Measurements from ENCODE around the gene RBM15. TPM values are rescaled to one million over a fixed set of nuclear protein-coding genes. Genes with fewer than 3 reads are reported as not detected.

The RBM15 gene
- total RNA-seq, 4 donors from 2014 or later: 28.7 to 55.0 (median 35.1) TPM

DNA sequence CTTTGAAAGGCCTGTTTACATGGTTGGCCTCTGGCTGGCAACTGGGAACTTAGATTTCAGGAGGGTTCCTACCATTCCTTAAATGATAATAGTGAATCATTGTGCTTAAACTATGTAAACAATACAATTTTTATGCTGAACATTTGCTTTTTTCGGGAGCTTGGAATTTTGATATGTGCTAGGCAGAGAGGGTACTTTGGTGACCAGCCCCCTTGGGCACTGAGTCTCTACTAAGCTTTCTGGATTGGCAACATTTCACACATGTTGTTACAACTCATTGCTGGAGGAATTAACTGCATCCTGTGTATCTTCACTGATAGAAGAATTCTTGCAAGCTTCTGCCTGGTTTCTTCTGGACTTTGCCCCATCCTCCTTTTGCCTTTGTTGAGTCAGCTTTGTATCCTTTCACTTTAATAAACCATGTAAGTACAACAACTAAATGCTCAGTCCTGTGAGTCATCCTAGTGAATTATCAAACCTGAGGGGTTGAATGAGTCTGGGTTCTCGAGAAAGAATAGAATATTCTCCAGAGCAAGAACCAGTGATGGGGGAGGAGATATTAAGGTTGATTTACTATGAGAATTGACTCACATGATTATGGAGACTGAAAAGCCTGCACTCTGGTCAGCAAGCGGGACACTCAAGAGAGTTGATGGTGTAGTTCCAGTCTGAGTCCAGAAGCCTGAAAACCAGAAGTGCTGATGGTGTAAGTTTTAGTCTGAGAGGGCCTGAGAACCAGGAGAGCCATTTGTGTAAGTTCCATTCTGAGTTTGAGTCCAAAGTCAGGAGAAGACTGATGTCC is 54.7 kb downstream of the RBM15 start:
- no peak for ATAC-seq (ENCODE audit: low FRiP score)
- TF ChIP-seq, protein P1, sequence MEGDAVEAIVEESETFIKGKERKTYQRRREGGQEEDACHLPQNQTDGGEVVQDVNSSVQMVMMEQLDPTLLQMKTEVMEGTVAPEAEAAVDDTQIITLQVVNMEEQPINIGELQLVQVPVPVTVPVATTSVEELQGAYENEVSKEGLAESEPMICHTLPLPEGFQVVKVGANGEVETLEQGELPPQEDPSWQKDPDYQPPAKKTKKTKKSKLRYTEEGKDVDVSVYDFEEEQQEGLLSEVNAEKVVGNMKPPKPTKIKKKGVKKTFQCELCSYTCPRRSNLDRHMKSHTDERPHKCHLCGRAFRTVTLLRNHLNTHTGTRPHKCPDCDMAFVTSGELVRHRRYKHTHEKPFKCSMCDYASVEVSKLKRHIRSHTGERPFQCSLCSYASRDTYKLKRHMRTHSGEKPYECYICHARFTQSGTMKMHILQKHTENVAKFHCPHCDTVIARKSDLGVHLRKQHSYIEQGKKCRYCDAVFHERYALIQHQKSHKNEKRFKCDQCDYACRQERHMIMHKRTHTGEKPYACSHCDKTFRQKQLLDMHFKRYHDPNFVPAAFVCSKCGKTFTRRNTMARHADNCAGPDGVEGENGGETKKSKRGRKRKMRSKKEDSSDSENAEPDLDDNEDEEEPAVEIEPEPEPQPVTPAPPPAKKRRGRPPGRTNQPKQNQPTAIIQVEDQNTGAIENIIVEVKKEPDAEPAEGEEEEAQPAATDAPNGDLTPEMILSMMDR (IDR thresholded peaks at IDR 0.05): no peak
- no peak for DNase-seq (ENCODE audit: low spot score)

GRCh38 chr1:110394493-110394820 is 55.3 kb downstream of the RBM15 start:
- ATAC-seq (ENCODE audit: low FRiP score): no peak
- no peak for DNase-seq (ENCODE audit: low spot score)
- TF ChIP-seq, protein P1 (IDR thresholded peaks at IDR 0.05): no peak

Other genes with a start within 250 kb of the RBM15 start
- gene UBL4B, start 226.9 kb upstream of the RBM15 start, total RNA-seq: under 1 TPM in 2 of 4 donors, not detected in 2; 0.46 to 0.63 TPM
- under 1 TPM in 3 of 4 donors, not detected in 1; 0.06 to 0.19 (median 0.12) TPM for gene SLC6A17, start 188.9 kb upstream of the RBM15 start, total RNA-seq
- gene KCNC4, start 129.1 kb upstream of the RBM15 start, total RNA-seq: 10 to 100 TPM in 1 of 4 donors, 1 to 10 TPM in 3; 4.4 to 12.0 (median 6.7) TPM
- gene SLC16A4, start 51.6 kb downstream of the RBM15 start, total RNA-seq: 10 to 100 TPM in 1 of 4 donors, 1 to 10 TPM in 3; 9.1 to 19.8 (median 9.7) TPM
- 100 to 1,000 TPM in 3 of 4 donors, 10 to 100 TPM in 1; 94.4 to 130 (median 116) TPM for gene LAMTOR5, start 68.3 kb downstream of the RBM15 start, total RNA-seq
- gene PROK1, start 111.8 kb downstream of the RBM15 start, total RNA-seq: 10 to 100 TPM in 1 of 4 donors, 1 to 10 TPM in 2, under 1 TPM in 1; 0.50 to 74.1 (median 2.6) TPM
- gene KCNA10, start 179.8 kb downstream of the RBM15 start, total RNA-seq: not detected

Measured in omental fat pad (tissue), 4 donors.